GM18517 (cell line): ENCODE measurements around the gene CUBN.
"Not testable (repeated sequence)": the region's sequence is repeated elsewhere in the genome, so short reads cannot be mapped to it uniquely, and the experiment has no call there.

Experiments
- ATAC-seq: cut with Tn5 transposase; IDR thresholded peaks from one replicate; pipeline ENCODE4 v1.9.1; 2021; ENCODE audit warnings: mild to moderate bottlenecking, moderate library complexity; ENCODE audit not compliant: unreplicated experiment

The CUBN gene

GRCh38 chr10:17141504-17142229, 12.1 kb upstream of the CUBN start:
- no peak for ATAC-seq

GRCh38 chr10:17140386-17140761, 10.8 kb upstream of the CUBN start:
- no peak for ATAC-seq

DNA sequence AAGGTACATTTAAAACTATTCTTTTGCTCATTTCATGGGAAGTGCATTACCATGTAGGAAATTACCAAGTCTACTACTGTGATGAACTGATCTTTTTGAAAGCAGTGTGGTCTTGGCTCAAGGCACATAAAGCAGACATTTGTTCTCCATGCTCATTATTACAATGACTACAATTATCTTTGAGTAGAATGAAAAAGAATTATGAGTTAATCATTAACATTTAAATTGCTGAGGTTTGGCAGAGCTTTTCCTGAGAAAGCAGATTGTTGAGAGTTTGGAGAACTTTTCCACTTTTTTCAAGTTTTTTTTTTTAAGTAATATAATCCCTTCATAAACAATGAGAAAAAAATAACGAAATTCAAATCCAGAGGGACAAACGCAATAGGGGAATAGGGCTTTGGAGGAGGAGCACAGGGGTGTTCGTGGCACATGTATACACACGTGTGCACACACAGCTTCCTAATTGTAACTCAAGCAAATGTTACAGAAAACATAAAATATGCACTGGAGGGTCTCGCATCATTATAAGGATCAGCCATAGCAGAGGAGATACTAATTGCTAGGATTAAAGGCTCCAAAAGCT, 8.9 kb upstream of the CUBN start:
- no peak for ATAC-seq

- no peak for ATAC-seq
Observed at GRCh38 chr10:17134737-17135260, 5.2 kb upstream of the CUBN start.

- ATAC-seq = no peak
Observed at GRCh38 chr10:17134282-17134681, 4.7 kb upstream of the CUBN start.

- ATAC-seq = no peak
Observed at GRCh38 chr10:17128261-17128660, 1.4 kb downstream of the CUBN start.

DNA sequence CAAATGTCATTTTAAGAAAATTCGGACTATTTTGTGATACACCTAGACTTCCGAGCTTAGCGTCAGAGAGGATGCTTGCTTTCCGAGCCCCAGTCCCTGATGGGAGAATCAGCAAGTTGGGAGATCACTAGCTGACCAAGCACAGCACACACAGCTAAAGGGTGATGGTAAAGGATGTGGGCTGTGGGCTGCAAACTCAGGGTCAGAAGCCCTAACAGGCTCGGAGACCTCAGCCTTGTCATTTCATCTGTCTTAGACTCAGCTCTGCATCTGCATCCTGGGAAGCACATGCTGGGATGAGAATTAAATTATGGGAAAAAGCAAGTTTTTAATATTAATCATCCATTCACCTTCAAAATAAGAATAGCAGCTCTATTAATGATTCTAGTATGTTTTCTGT, 3.3 kb downstream of the CUBN start:
- no peak for ATAC-seq

DNA sequence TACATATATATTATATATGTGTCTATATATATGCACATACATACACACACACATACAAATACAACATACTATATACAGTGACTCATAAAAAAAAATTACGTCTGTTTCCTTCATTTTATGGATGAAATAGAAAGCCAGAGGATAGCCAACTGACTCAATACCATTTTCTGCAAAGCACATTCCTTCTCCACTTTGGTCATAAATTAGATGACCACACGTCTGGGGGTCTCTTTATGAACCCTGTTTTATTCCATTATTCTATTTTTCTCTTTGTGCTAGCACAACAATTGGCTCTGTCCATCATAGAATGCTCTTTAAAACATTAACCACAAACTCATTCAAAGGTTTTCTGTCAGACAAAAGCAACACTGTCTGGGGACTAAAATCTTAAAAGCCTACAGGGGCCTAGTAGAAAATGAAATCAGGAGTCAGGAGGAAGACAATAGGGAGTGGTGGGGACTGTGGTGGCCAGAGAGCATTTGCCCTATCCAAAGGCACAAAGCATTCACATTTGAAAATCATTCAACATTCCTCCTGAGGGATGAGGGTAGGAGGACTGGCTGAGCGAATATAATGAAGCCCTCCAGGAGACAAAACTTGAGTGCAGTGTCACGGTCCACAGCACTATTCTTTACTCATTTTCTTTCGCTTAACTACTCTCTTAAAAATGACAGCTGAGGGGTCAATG, 4.3 kb downstream of the CUBN start:
- ATAC-seq = no peak

DNA sequence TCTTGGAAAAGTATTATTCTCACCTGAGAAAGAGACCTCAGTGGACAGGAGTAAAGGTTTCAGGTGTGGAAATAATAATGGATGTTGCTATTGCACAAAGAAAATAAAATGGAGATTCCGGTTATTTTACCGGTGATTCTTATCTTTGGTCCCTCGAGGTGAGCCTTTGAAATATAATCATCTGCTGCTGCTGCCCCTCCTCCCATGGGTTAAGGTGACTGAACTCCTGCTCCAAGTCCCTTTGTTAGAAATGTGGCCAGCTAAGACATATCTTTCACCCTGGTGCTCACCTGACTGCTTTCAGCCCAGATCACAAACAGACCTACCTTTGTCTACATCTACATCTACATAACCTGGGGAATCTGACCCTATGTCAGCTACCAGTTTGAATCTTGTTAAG, 5.7 kb downstream of the CUBN start:
- no peak for ATAC-seq

- ATAC-seq = no peak
Observed at GRCh38 chr10:17122726-17123661, 6.6 kb downstream of the CUBN start.

DNA sequence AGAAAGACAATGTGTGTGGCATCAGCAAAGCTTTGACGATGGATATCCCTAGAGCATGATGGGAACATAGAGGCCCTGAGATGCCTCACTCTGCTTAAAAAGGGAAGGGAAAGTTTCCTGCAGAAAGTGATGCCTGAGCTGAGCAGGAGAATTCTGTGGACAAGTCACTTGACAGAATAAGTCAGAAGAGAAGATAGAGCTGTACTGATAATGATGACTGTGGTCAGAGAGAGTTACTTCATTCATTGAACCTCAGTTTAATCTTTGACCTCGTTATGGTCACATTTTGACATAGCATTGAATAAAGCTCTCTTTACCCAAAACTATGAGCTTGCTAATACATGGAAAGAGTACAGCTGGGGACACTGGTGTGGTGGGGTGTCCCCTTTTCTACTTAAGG, 7.6 kb downstream of the CUBN start:
- no peak for ATAC-seq

GRCh38 chr10:17120694-17121093, 8.9 kb downstream of the CUBN start:
- no peak for ATAC-seq

DNA sequence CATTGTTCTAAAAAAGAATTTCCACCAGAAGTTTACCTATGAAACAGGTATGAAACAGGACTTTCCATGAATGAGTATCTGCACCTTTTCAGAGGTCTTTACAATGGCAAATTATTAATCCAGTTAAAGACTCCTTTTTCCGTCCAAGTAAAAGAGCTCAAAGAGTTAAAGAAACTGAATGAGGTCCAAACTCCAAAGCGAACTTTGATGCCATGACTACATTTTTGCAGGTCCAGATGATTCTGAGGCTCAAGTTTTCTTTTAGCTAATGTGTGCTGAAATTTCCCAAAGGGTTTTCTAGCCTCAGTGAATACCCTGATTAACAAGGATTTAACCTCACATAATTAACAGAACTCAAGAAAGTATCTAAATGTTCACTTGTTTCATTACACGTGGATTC, 9.8 kb downstream of the CUBN start:
- ATAC-seq = no peak

DNA sequence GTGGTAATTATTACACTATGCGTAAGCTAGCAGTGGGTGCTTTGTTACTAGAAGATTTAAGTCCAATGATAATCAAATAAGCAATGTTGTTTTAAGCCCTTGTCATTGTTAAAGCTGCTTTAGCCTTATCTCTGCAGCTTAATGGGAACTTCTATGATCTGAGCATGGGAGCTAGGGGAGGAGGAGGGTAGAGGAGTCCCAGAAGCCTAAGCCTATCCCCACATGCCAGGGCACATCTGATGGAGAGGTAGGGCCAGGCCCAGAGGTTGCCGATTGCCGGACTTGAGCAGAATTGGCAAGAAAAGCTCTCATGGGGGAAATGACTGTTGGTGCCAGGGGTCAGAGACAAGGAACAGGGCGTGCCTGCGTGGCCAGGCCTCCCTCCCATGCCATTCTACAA, 13.4 kb downstream of the CUBN start:
- no peak for ATAC-seq

- no peak for ATAC-seq
Observed at GRCh38 chr10:17115683-17116082, 13.9 kb downstream of the CUBN start.

GRCh38 chr10:17114878-17115444, 14.7 kb downstream of the CUBN start:
- not testable (repeated sequence) for ATAC-seq

DNA sequence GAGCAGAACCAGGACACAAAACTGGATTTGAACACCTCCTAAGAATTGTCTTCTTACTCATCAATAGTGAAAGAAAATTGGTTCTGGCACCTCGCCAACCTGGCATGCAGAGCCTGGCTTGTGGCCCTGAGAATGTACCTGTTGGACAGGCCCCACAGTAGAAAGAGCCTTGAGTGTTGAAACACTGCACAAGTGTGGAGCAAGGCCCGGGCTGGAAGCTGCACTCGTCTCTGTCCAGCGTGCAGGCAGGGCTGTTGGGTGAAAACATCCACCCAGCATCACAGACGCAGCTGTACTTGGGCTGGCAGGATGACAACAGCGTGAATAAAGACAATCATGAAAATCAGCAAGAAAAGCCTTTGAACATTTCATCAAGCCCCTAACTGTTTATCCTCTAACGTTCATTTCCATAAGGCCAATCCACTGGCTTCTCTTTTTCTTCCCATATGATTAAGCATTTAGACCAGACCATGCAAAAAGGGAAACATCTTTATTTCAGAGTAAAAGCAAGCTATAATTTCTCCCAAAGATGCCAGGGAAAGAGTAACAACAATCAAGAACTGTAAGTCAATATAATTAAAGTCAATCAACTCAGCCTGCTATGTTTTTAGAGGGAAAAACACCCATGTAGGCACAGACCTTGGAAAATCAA, 15.6 kb downstream of the CUBN start:
- ATAC-seq = no peak

GRCh38 chr10:17113346-17113745, 16.3 kb downstream of the CUBN start:
- ATAC-seq = no peak

DNA sequence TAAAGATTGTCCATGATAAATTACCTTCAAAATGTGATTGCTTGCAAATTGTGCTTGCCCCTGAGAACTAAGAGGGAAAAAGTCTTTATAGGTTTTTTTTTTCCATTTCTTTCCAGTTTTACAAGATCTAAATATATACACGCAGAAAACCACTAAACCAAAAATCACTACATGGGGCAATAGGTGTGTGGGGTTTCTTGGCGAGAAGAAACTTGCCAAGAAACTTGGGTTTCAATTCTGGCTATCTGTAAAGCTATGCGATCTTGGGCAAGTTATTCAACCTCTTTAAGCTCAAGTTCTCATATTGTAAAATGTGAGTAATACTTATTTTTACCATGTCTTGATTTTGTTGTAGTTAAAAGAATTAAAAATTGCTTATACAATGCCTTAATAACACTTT, 17.0 kb downstream of the CUBN start:
- no peak for ATAC-seq
